Upper lobe of right lung (tissue), 1 donor: ENCODE data around the gene S100A4. TPM values are rescaled to one million over a fixed set of nuclear protein-coding genes. Genes with fewer than 3 reads are reported as not detected.
A peak's percentile ranks its signal among the peaks of the same experiment; 100 is the strongest.

Experiments used
- ATAC-seq: fragments of 200-7000 bp; cut with Tn5 transposase; one replicate; pipeline ENCODE4 v1.9.1; 2020; ENCODE audit warnings: mild to moderate bottlenecking, moderate library complexity
- DNase-seq: peaks from one replicate; pipeline ENCODE4 v3.0.0-alpha.2; 2020
- H3K27ac ChIP-seq: fragments of 200-600 bp; one replicate; pipeline ENCODE4 v1.8.0; 2022
- H3K27me3 ChIP-seq: fragments of 200-600 bp; one replicate; pipeline ENCODE4 v1.8.0; 2022; ENCODE audit warnings: mild to moderate bottlenecking
- H3K36me3 ChIP-seq: fragments of 200-600 bp; one replicate; pipeline ENCODE4 v1.8.0; 2022
- H3K4me1 ChIP-seq: fragments of 200-600 bp; one replicate; pipeline ENCODE4 v1.8.0; 2022
- H3K4me3 ChIP-seq: fragments of 200-600 bp; one replicate; pipeline ENCODE4 v1.8.0; 2022; ENCODE audit warnings: mild to moderate bottlenecking
- H3K9me3 ChIP-seq: fragments of 200-600 bp; one replicate; pipeline ENCODE4 v1.8.0; 2022
- CTCF ChIP-seq: fragments of 200-600 bp; IDR thresholded peaks from one replicate; pipeline ENCODE4 v1.8.0; 2022; ENCODE audit warnings: antibody characterized with exemption
- intact Hi-C: fragments of 100-400 bp; cut with DNase I; formaldehyde crosslinking; loops from one replicate; pipeline ENCODE4 v1.11.0; 2022
- total RNA-seq: library from RNA; stranded (reverse); fragmentation: NEBNext Ultra II Directional; extraction: Animal tissue kit (Norgen Biotek cat#: 25700); gene quantifications from one replicate; pipeline ENCODE4 v1.2.1, GENCODE V29; 2021
- donor health status: DM: no; HTN: yes; CAD: no; lungs with severe emphysema.

Gene S100A4
- total RNA-seq, 1 donor from 2014 or later = 377 TPM

- H3K4me3 ChIP-seq = no peak overlapping the region
- no peaks in the 10 kb centered on the region for H3K9me3 ChIP-seq
- no peak for TF ChIP-seq CTCF
- ATAC-seq (no peak), DNase-seq (no peak)
- peaks cover 41% of the 10 kb centered on the region for H3K4me1 ChIP-seq
- no peaks in the 10 kb centered on the region for H3K36me3 ChIP-seq
- H3K27me3 ChIP-seq = no peaks in the 10 kb centered on the region
- H3K27ac ChIP-seq = no peak overlapping the region
- intact Hi-C loops = loop anchor here (5.0 to 10.0 kb wide), 2 partner anchors 54 to 59 kb away; partner anchors contain the start of genes S100A1 and S100A13
Measured at GRCh38 chr1:153570874-153571273, 25.3 kb upstream of the S100A4 start.

- ATAC-seq = no peak
- no peaks in the 10 kb centered on the region for H3K9me3 ChIP-seq
- no peaks in the 10 kb centered on the region for H3K27me3 ChIP-seq
- no peak for DNase-seq
- H3K36me3 ChIP-seq = no peaks in the 10 kb centered on the region
- H3K27ac ChIP-seq = no peak overlapping the region
- intact Hi-C loops = loop anchor here (5.0 kb wide), 1 partner anchor 37 kb away; no protein-coding TSS in a partner anchor
- peaks cover 50% of the 10 kb centered on the region for H3K4me1 ChIP-seq
- no peak for TF ChIP-seq CTCF
- H3K4me3 ChIP-seq = no peak overlapping the region
Measured at GRCh38 chr1:153569465-153569864, 23.9 kb upstream of the S100A4 start.

GRCh38 chr1:153568367-153569099 is 22.9 kb upstream of the S100A4 start:
- H3K36me3 ChIP-seq = no peaks in the 10 kb centered on the region

DNA sequence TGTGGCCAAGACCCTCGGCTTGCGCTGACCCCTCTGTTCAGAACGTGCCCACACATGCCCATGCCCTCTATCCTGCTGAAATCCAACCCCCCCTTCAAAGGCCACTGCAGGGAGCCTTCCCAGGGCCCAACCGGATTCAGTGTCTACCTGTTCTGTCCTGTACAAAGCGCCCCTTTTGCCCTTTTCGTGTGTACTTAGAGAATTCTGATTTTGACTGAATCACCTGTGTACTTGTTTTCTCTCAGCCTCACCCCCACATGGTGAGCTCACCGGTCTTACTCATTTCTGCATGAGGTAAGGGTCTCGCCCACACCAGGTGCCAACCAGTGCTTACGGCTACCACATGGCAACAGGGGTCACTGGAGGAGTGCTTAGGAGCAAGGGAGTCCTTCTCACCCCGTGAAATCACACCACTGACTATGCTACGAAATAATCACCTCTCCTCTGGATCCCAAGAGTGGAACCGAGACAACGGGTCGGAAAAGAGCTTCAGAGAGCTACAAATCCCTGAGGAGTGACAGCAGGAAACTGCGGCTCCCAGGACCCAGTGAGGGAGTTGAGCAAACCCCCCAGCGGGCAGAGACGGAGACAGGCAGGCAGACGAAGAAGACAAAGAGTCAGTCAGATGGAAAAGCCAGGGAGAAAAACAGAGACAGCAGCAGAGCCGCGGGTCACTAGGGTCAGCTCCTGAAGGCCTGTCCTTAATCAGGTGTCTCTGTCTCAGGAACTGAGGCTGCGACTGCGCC is 22.2 kb upstream of the S100A4 start:
- no peak overlapping the region for H3K4me3 ChIP-seq
- no peak for ATAC-seq
- no peak for TF ChIP-seq CTCF
- H3K9me3 ChIP-seq = no peaks in the 10 kb centered on the region
- H3K27me3 ChIP-seq = no peaks in the 10 kb centered on the region
- peaks cover 50% of the 10 kb centered on the region for H3K4me1 ChIP-seq
- peak overlapping the region; percentile 95 for H3K27ac ChIP-seq
- DNase-seq = peak; percentile 57
- intact Hi-C loops = loop anchor here (5.0 kb wide), 1 partner anchor 35 kb away; no protein-coding TSS in a partner anchor
- H3K36me3 ChIP-seq = no peaks in the 10 kb centered on the region

More at GRCh38 chr1:153568367-153569099, 22.9 kb upstream of the S100A4 start:
- intact Hi-C loops = loop anchor here (5.0 kb wide), 1 partner anchor 36 kb away; no protein-coding TSS in a partner anchor
- peak overlapping the region; percentile 95 for H3K27ac ChIP-seq
- peak; percentile 99 for TF ChIP-seq CTCF
- H3K27me3 ChIP-seq = no peaks in the 10 kb centered on the region
- peak; percentile 65 for ATAC-seq
- peak overlapping the region; percentile 20 for H3K4me3 ChIP-seq
- H3K4me1 ChIP-seq = peaks cover 52% of the 10 kb centered on the region
- peak; percentile 93 for DNase-seq
- no peaks in the 10 kb centered on the region for H3K9me3 ChIP-seq

DNA sequence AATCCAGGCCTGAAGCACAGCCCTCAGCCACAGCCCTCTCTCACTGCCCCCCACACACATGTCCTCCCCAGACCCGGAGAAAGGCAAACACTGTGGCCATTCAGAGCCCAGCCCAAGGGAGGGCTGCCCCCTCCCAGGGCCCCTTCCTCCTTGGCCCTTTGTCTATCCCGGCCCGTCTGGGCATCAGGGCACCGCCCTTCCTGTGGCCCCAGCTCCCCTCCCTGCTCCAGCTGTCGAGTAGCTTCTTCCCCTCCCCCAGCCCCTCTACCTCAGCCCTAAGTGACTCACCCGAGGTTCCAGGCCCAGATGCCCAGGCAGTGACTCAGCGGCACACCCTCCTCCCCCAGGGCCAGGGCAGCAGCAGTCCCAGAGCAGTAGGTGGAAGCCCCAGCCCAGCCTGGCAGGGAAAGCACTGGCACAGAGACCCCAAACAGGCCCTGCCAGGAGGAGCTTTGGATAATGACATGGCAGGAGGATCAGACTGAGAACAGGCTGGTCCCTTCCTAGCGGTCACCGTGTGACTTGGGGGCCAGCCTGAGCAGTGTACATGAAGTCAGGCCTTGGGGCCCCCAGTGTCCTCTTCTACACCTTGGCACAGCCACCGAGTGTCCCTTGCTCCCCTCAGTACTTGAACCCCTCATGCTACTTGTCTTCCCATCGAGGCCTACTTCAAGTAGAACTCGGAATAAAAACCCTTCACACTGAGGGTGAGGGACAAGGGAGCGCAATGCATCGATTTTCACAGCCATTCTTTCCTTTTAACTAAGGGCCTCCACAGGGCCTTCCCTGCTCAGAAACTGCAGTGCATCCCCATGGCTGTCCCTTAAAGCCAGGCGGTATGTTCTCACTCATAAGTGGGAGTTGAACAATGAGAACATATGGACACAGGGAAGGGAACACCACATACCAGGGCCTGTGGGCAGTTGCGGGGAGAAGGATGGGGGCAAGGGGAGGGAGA is 21.1 kb upstream of the S100A4 start:
- ATAC-seq (peak; percentile 94), DNase-seq (peak; percentile 97)
- intact Hi-C loops = loop anchor here (5.0 kb wide), 1 partner anchor 34 kb away; no protein-coding TSS in a partner anchor
- Histone ChIP-seq H3K27ac (peak overlapping the region; percentile 95), H3K4me1 (peaks cover 40% of the 10 kb centered on the region), H3K36me3 (no peaks in the 10 kb centered on the region), H3K9me3 (no peaks in the 10 kb centered on the region), H3K4me3 (no peak overlapping the region), H3K27me3 (no peaks in the 10 kb centered on the region)
- no peak for TF ChIP-seq CTCF
